ENCODE data around the gene NAP1L4. TPM values are rescaled to one million over a fixed set of nuclear protein-coding genes. Genes with fewer than 3 reads are reported as not detected.

Gene NAP1L4
- total RNA-seq, 6 experiments from 2014 or later: 37.6 to 76.0 (median 56.9) TPM

DNA sequence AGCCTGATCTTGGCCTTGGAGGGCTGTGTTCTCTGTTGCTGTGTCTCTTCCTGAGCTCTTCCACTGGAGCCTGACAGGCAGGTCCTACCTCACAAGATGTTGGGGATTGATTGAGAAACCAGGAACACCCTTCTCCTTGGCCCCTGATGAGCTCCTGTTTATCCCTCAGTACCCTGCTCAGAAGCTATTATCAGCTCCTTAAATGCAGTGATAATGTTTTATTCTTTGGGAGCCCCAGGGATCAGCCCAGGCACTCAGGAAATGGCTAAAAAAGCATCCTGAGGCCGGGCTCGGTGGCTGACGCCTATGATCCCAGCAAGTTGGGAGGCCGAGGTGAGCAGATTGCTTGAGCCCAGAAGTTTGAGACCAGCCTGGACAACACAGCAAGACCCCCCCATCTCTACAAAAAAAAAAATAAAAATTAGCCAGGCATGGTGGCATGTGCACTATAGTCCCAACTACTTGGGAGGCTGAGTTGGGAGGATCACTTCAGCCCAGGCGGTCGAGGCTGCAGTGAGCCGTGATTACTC, 58.0 kb downstream of the NAP1L4 start:
- peaks cover 0 to 16% (median 4%) of the 10 kb centered on the region in 4 donors for H3K4me1 ChIP-seq
- no peak overlapping the region for H3K4me3 ChIP-seq
- H3K9me3 ChIP-seq: no peaks in the 10 kb centered on the region
- TF ChIP-seq POLR2A (IDR thresholded peaks at IDR 0.05): no peak
- TF ChIP-seq, protein P1, sequence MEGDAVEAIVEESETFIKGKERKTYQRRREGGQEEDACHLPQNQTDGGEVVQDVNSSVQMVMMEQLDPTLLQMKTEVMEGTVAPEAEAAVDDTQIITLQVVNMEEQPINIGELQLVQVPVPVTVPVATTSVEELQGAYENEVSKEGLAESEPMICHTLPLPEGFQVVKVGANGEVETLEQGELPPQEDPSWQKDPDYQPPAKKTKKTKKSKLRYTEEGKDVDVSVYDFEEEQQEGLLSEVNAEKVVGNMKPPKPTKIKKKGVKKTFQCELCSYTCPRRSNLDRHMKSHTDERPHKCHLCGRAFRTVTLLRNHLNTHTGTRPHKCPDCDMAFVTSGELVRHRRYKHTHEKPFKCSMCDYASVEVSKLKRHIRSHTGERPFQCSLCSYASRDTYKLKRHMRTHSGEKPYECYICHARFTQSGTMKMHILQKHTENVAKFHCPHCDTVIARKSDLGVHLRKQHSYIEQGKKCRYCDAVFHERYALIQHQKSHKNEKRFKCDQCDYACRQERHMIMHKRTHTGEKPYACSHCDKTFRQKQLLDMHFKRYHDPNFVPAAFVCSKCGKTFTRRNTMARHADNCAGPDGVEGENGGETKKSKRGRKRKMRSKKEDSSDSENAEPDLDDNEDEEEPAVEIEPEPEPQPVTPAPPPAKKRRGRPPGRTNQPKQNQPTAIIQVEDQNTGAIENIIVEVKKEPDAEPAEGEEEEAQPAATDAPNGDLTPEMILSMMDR (IDR thresholded peaks at IDR 0.05): no peak
- intact Hi-C loops (cut with DNase I): no loop called here
- WGBS (ENCODE audit: insufficient coverage, low coverage, low lambda C conversion rate, missing lambda C conversion rate): 40% methylated on average over 2 of the region's 7 CpGs
- H3K27me3 ChIP-seq: no peaks in the 10 kb centered on the region
- no peak overlapping the region for H3K27ac ChIP-seq
- ATAC-seq (no peak), DNase-seq (no peak)
- H3K36me3 ChIP-seq: no peaks in the 10 kb centered on the region

DNA sequence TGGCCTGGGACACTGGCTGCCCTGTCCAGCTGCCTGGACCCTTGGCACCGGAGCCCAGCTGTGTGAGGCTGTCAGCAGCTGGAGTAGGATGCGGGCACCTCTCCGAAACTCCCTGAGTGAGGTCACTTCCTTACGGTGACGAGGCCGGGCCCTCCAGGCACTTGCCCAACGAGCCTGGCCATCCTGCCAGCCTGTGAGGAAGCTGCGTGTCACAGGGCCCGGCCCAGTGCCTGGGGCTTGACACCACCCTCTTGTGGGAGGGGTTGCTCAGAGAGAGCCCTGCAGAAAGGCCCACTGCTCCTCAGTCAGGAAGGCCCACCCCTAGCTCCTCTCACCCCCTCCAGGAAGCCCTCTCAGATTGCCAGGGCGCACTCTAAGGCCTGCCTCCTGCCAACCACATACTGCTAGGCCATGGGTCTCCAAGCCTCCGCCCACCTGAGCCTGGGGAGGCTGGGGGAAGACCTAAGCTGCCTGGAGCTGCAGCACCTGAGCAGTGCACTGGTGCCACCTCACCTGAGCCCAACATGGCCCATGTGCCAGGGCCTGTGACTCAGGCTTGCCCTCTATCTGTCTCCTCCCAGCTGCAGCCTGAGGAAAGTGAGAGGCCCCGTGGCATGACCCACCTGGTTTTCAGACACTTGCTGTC, 58.6 kb downstream of the NAP1L4 start:
- WGBS (ENCODE audit: insufficient coverage, low coverage, low lambda C conversion rate, missing lambda C conversion rate): 20% methylated on average over 1 of the region's 12 CpGs

DNA sequence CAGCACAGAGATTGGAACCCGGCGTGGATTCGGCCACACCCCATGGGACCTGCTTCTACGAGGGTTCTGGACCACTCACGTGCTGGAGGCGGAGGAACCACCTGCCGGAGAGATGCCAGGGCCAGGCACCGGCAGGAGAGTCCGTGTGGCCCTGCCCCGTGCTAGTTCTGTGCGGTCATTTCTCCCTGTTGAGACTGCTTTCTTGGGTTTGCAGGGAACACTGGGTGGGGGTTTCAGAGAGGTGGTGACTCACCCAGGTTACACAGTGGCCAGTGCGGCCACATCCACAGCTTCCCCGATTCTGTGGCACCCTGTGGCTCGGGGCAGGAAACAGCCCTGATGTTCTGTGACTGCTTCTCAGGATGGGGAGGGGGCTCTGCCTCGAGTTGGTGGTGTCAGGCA, 59.3 kb downstream of the NAP1L4 start:
- Histone ChIP-seq H3K9me3 (no peaks in the 10 kb centered on the region), H3K36me3 (no peaks in the 10 kb centered on the region), H3K27me3 (no peaks in the 10 kb centered on the region), H3K4me1 (peaks cover 0 to 21% (median 9%) of the 10 kb centered on the region in 4 donors), H3K27ac (no peak overlapping the region), H3K4me3 (no peak overlapping the region)
- intact Hi-C loops (cut with DNase I): no loop called here
- no peak for DNase-seq
- no peak for ATAC-seq
- TF ChIP-seq, protein P1 (IDR thresholded peaks at IDR 0.05): no peak
- no peak for TF ChIP-seq POLR2A (IDR thresholded peaks at IDR 0.05)
- WGBS (ENCODE audit: insufficient coverage, low coverage, low lambda C conversion rate, missing lambda C conversion rate): 76% methylated on average over 2 of the region's 15 CpGs

More for the DNA sequence above, 58.6 kb downstream of the NAP1L4 start:
- peak; percentile 62 to 77 (median 72) for DNase-seq
- ATAC-seq: peak; percentile 2 to 23 (median 10)
- no peaks in the 10 kb centered on the region for H3K36me3 ChIP-seq
- no peaks in the 10 kb centered on the region for H3K9me3 ChIP-seq
- intact Hi-C loops (cut with DNase I): no loop called here
- H3K4me1 ChIP-seq: peaks cover 0 to 20% (median 7%) of the 10 kb centered on the region in 4 donors
- no peak overlapping the region for H3K27ac ChIP-seq
- TF ChIP-seq POLR2A (IDR thresholded peaks at IDR 0.05): no peak
- TF ChIP-seq, protein P1 (IDR thresholded peaks at IDR 0.05): no peak
- no peak overlapping the region for H3K4me3 ChIP-seq
- no peaks in the 10 kb centered on the region for H3K27me3 ChIP-seq

DNA sequence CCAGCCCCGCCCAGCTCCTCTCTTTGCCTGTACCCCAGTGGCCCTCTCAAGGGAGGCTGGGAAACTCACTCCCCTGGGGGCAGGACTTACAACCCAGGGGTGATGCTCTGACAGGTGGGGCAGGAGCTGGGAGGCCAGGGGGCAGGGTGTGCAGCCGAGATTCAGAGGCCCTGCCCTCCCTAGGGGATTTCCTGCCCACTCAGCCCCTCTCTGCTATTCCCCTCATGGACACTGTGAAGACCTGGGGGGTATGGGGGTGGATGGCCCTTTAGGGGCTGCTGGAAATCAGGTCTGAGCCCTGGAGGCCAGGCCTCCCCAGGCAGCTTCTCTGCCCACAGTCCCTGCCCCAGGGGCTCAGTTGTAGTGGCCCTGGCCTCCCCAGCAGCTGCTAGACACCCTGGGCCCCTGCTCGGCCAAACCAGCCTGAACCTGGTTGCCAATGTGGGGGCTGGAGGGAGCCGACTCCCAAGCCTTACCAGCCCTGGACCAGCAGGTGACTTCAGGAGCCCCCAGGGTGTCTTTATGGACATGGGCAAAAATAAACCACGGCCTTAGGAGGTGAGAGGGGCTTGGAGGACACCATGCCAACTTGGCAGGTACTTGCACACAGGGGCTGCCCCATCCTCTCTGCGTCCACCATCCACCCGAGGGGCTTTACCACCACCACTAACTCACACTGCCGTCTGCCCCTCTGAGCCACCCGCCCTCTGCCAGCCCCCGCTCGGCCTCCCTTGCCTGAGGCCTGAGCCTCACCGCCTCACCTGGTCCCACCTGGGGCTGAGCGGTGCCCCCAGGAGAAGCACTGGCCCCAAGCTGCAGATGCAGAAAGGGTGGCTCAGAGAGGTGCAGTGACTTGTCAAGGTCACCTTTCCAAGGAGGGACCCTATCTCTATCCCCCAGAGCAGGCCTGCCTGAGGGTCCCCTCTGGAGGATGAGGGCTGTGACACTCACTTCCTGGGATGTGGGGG, 60.1 kb downstream of the NAP1L4 start:
- Histone ChIP-seq H3K9me3 (no peaks in the 10 kb centered on the region), H3K36me3 (no peaks in the 10 kb centered on the region), H3K4me1 (peaks cover 0 to 21% (median 9%) of the 10 kb centered on the region in 4 donors), H3K27ac (no peak overlapping the region), H3K4me3 (no peak overlapping the region), H3K27me3 (no peaks in the 10 kb centered on the region)
- ATAC-seq: no peak
- intact Hi-C loops (cut with DNase I): no loop called here
- no peak for TF ChIP-seq POLR2A (IDR thresholded peaks at IDR 0.05)
- WGBS (ENCODE audit: insufficient coverage, low coverage, low lambda C conversion rate, missing lambda C conversion rate): 17% methylated on average over 2 of the region's 13 CpGs
- DNase-seq: no peak

All from right lobe of liver (tissue), 6 donors.